Measurements from ENCODE around the gene TUBGCP3.
A peak's percentile ranks its signal among the peaks of the same experiment; 100 is the strongest.
"Not testable (repeated sequence)": the region's sequence is repeated elsewhere in the genome, so short reads cannot be mapped to it uniquely, and the experiment has no call there.

The TUBGCP3 gene

GRCh38 chr13:112510002-112510780 is 77.8 kb downstream of the TUBGCP3 start:
- peak; percentile 59 for DNase-seq
- no peaks in the 10 kb centered on the region for H3K4me1 ChIP-seq
- H3K9me3 ChIP-seq, result no peaks in the 10 kb centered on the region
- H3K4me3 ChIP-seq (ENCODE audit: low read depth, low read length), result no peak overlapping the region
- TF ChIP-seq CTCF (IDR thresholded peaks at IDR 0.05; ENCODE audit: low read depth, low read length), result peak; percentile 76
- peaks cover 33% of the 10 kb centered on the region for H3K36me3 ChIP-seq
- no peaks in the 10 kb centered on the region for H3K27me3 ChIP-seq

DNA sequence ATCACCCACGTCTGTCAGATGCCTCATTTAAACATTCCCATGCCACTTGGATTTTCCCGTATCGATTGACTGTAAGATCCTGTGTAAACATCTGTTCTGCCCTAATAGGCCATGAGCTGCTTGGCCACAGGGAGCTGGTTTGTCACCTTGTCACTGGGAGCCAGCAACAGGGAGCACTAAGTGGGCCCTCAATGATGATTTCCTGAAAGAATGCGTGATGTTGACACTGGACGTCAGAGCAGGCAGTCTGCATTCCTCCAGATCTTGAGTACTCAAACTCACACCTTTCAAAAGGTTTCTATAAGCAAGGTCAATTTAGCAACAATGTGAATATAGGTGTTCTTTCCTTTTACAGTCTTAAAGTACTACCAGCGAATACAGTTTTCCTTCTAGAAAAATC is 78.8 kb downstream of the TUBGCP3 start:
- DNase-seq, result no peak
- no peaks in the 10 kb centered on the region for H3K27me3 ChIP-seq
- peaks cover 38% of the 10 kb centered on the region for H3K36me3 ChIP-seq
- TF ChIP-seq CTCF (IDR thresholded peaks at IDR 0.05; ENCODE audit: low read depth, low read length), result no peak
- no peaks in the 10 kb centered on the region for H3K9me3 ChIP-seq
- no peaks in the 10 kb centered on the region for H3K4me1 ChIP-seq
- no peak overlapping the region for H3K4me3 ChIP-seq (ENCODE audit: low read depth, low read length)

DNA sequence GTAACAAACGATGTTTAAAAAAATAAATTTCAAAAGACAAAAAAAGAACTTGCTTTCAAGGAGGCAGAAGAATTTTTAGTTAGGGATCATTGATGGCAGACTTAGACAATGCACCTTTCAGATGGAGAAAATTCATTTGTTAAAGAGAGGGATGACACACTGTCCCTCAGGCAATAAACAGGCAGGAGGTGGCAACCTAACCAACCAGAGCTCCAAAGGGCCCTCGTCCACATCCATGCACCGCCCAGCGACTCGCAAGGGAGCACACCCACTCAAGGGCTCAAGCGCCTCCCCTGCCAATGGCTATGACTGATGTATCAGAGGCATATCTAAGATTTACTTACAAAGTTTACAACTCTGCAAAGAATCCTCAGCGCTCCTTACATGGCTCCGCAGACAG is 81.9 kb downstream of the TUBGCP3 start:
- H3K4me3 ChIP-seq (ENCODE audit: low read depth, low read length), result no peak overlapping the region
- DNase-seq, result no peak
- no peaks in the 10 kb centered on the region for H3K4me1 ChIP-seq
- no peaks in the 10 kb centered on the region for H3K9me3 ChIP-seq
- no peak for TF ChIP-seq CTCF (IDR thresholded peaks at IDR 0.05; ENCODE audit: low read depth, low read length)
- H3K27me3 ChIP-seq, result no peaks in the 10 kb centered on the region
- H3K36me3 ChIP-seq, result peaks cover 52% of the 10 kb centered on the region

DNA sequence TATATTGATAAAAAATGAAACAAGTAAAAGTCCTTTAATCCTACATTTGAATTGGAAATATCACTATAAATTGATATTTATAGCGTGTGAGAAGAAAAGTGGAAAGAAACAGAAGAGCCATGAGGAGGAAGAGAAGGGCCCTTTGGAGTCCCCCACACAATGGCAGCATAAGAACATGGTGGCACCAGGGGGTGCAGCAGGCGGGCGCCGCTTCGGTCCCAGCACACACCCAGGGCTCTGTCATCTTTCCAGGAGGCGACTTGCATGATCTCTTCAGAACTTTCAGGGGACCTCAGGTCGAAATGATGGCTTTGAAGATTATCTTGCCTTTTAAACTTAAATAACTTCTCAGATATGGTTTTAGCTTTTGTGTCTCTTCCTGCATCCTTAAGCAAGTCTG is 91.8 kb downstream of the TUBGCP3 start:
- H3K9me3 ChIP-seq, result no peaks in the 10 kb centered on the region
- no peaks in the 10 kb centered on the region for H3K4me1 ChIP-seq
- H3K36me3 ChIP-seq, result peaks cover 59% of the 10 kb centered on the region
- DNase-seq, result no peak
- no peak overlapping the region for H3K4me3 ChIP-seq (ENCODE audit: low read depth, low read length)
- no peaks in the 10 kb centered on the region for H3K27me3 ChIP-seq
- TF ChIP-seq CTCF (IDR thresholded peaks at IDR 0.05; ENCODE audit: low read depth, low read length), result no peak

DNA sequence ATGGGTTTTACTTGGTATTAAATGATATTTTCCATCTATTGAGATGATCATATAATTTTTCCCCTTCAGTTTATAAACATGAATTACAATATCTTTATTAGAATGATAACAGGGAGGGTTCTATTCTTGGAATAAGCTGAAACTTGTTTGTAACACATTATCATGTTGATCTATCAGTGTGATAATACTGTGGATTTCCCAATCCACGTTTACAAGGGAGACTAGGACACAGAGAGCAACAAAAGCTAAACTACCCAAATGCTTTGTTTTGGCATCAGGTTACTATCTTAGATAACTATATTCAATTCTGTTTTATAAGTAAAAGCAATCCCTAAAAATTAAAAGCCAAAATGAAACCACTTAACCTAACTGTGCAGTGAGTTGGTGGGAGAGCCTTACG is 92.5 kb downstream of the TUBGCP3 start:
- no peak for DNase-seq
- Histone ChIP-seq H3K27me3 (no peaks in the 10 kb centered on the region), H3K4me1 (no peaks in the 10 kb centered on the region), H3K4me3 (ENCODE audit: low read depth, low read length) (no peak overlapping the region), H3K9me3 (no peaks in the 10 kb centered on the region), H3K36me3 (peaks cover 54% of the 10 kb centered on the region)
- TF ChIP-seq CTCF (IDR thresholded peaks at IDR 0.05; ENCODE audit: low read depth, low read length), result no peak

DNA sequence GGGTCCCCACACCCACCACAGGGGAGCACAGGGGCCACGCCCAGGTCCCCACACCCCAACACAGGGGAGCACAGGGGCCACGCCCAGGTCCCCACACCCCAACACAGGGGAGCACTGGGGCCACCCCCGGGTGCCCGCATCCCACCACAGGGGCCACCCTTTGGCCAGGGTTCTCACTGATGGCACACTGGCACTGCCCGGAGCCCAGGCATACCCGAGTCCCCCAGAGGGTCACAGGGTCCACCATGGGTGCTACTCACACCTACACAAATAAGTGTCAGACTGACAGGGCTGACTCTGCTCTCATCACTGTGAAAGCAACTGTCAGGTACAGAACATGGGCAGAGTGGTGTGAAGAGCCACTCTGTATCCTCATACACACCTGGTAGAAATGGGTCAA is 98.8 kb downstream of the TUBGCP3 start:
- H3K27me3 ChIP-seq, result no peaks in the 10 kb centered on the region
- no peak for TF ChIP-seq CTCF (IDR thresholded peaks at IDR 0.05; ENCODE audit: low read depth, low read length)
- H3K4me1 ChIP-seq, result no peaks in the 10 kb centered on the region
- H3K36me3 ChIP-seq, result no peaks in the 10 kb centered on the region; the same call in none of the 2 replicates
- H3K9me3 ChIP-seq, result no peaks in the 10 kb centered on the region
- no peak for DNase-seq
- H3K4me3 ChIP-seq (ENCODE audit: low read depth, low read length), result no peak overlapping the region

- not testable (repeated sequence) for H3K4me1 ChIP-seq; H3K27me3 ChIP-seq; H3K9me3 ChIP-seq; H3K4me3 ChIP-seq (ENCODE audit: low read depth, low read length); H3K36me3 ChIP-seq; DNase-seq
Observed at GRCh38 chr13:112488343-112489050, 99.5 kb downstream of the TUBGCP3 start.

Measured in BE2C (cell line).